K562 (cell line): Measurements from ENCODE around the gene SLA2. TPM values are rescaled to one million over a fixed set of nuclear protein-coding genes. Genes with fewer than 3 reads are reported as not detected.

Source experiments
- DPF2 ChIP-seq: fragments of 450-650 bp; IDR thresholded peaks from 2 replicates; pipeline ENCODE4 v1.6.1; 2016
- FOS ChIP-seq: IDR thresholded peaks from 3 replicates; pipeline ENCODE4 v1.6.1; 2011; ENCODE audit not compliant: insufficient read length; ENCODE audit errors: extremely low read depth
- NONO ChIP-seq, 2 experiments: fragments of 200-400 bp in 1 of 2; fragments of 450-650 bp in 1 of 2; formaldehyde crosslinking in 1 of 2; IDR thresholded peaks; 2 replicates each; pipeline ENCODE4 v1.6.1; 2017; ENCODE audit warnings: low read depth in 2 of 2, mild to moderate bottlenecking in 2 of 2, moderate library complexity in 2 of 2, low read length in 1 of 2
- NR4A1 ChIP-seq, 2 experiments: fragments of 250-450 bp in 1 of 2; fragments of 450-650 bp in 1 of 2; sonication (Bioruptor Pico) in 1 of 2; IDR thresholded peaks; 2 replicates each; pipeline versions ENCODE4 v1.4.0 to v1.6.1; 2016 to 2020; ENCODE audit warnings: mild to moderate bottlenecking in 2 of 2, missing compliant biosample characterization in 1 of 2, missing genetic modification characterization in 1 of 2, moderate library complexity in 1 of 2
- SMAD4 ChIP-seq: fragments of 250-450 bp; sonication (Bioruptor Pico); conservative IDR thresholded peaks from 2 replicates; pipeline ENCODE4 v1.8.0; 2021; ENCODE audit warnings: inconsistent platforms, mild to moderate bottlenecking, moderate library complexity
- TCF3 ChIP-seq: sonication (generic); formaldehyde crosslinking; IDR thresholded peaks from 2 replicates; pipeline ENCODE4 v1.4.0; 2020; ENCODE audit warnings: mild to moderate bottlenecking, missing genetic modification reagents
- ZNF253 ChIP-seq: fragments of 250-450 bp; sonication (Bioruptor Pico); conservative IDR thresholded peaks from 2 replicates; pipeline ENCODE4 v1.6.1; 2021; ENCODE audit warnings: mild to moderate bottlenecking
- polyA plus RNA-seq, 8 experiments: library from polyadenylated mRNA; depleted of rRNA in 4 of 8; stranded (reverse) in 5 of 8; unstranded in 3 of 8; fragments of >200 nt; fragmentation: Nextera tagmentation in 2 of 8; fragmentation: Illumina TruSeq in 1 of 8; extraction: Ambion mirVana in 2 of 8; extraction: Trizol in 1 of 8; gene quantifications; 2 replicates each; pipeline versions ENCODE4 v1.2.1 to v1.2.3, GENCODE V29; 2011 to 2014; ENCODE audit warnings: inconsistent platforms in 1 of 8, missing spikeins in 1 of 8
- total RNA-seq, 7 experiments: library from RNA; depleted of rRNA in 6 of 7; stranded (reverse); fragments of >200 nt in 6 of 7; fragmentation: Illumina TruSeq in 2 of 7; extraction: Trizol in 2 of 7; gene quantifications; 2 replicates each; pipeline versions ENCODE4 v1.2.1 to v1.2.3, GENCODE V29; 2011 to 2021; ENCODE audit warnings: low replicate concordance in 1 of 7
- TF ChIP-seq, protein P1 (sequence below): fragments of 450-650 bp; IDR thresholded peaks from 2 replicates; pipeline ENCODE4 v1.6.1; 2017; ENCODE audit warnings: antibody characterized with exemption, mild to moderate bottlenecking
- TF ChIP-seq, protein P2 (sequence below), 2 experiments: IDR thresholded peaks; 2 replicates each; pipeline ENCODE4 v1.6.1; 2012; ENCODE audit warnings: improper control_type of control experiment in 2 of 2, low read depth in 2 of 2, low read length in 2 of 2, borderline replicate concordance in 1 of 2

SLA2 gene
- total and polyA plus RNA-seq, 9 of the 15 experiments (the other 6 are each of a cell fraction or from before 2014, with no cell fraction given) = 0.07 TPM; not detected in 7

DNA sequence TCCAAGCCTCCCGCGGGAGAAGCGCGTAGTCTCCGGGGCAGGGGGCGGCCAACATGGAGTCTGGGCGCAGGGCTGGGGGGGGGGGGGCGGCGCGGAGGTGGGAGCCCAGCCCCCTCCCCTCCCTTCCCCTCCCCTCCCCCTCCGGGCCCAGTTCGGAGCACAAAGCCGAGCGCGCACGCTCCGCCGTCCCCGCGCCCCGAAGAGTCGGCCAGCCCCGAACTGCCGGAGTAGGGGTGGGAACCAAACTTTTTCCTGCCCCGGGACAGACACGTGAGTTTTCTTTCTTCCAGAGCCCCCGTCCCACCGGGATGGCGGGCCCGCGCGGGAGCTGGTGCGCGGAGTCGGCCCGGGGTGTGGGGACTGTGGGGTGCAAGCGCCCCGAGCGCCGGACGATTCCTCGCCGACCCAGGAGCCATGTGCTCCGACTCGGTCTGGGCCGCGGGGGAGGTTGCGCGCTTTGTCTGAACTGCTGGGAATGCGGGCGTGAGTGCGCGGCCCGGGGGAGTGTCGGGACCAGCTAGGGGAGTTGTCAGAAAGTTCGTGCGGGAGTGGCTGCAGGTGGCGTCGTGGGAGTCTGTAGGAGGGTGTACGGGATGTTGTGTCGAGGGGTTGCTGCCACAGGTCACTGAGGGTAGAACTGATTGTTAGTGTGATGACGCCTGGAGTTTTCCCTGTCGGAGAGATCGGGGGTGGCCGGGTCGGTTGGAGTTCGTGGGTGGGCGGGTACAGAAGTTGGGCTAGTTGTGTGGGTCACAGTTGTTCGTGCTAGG is 71.4 kb downstream of the SLA2 start (continued):
- no peak for TF ChIP-seq ZNF253 (CRISPR knock-in tag)
- no peak for TF ChIP-seq NR4A1 (CRISPR knock-in tag; IDR thresholded peaks at IDR 0.05)
- peak; percentile 49; the same call in 1 of the 2 replicates for TF ChIP-seq NR4A1 (tag; IDR thresholded peaks at IDR 0.05)
- no peak for TF ChIP-seq FOS
- TF ChIP-seq, protein P1, sequence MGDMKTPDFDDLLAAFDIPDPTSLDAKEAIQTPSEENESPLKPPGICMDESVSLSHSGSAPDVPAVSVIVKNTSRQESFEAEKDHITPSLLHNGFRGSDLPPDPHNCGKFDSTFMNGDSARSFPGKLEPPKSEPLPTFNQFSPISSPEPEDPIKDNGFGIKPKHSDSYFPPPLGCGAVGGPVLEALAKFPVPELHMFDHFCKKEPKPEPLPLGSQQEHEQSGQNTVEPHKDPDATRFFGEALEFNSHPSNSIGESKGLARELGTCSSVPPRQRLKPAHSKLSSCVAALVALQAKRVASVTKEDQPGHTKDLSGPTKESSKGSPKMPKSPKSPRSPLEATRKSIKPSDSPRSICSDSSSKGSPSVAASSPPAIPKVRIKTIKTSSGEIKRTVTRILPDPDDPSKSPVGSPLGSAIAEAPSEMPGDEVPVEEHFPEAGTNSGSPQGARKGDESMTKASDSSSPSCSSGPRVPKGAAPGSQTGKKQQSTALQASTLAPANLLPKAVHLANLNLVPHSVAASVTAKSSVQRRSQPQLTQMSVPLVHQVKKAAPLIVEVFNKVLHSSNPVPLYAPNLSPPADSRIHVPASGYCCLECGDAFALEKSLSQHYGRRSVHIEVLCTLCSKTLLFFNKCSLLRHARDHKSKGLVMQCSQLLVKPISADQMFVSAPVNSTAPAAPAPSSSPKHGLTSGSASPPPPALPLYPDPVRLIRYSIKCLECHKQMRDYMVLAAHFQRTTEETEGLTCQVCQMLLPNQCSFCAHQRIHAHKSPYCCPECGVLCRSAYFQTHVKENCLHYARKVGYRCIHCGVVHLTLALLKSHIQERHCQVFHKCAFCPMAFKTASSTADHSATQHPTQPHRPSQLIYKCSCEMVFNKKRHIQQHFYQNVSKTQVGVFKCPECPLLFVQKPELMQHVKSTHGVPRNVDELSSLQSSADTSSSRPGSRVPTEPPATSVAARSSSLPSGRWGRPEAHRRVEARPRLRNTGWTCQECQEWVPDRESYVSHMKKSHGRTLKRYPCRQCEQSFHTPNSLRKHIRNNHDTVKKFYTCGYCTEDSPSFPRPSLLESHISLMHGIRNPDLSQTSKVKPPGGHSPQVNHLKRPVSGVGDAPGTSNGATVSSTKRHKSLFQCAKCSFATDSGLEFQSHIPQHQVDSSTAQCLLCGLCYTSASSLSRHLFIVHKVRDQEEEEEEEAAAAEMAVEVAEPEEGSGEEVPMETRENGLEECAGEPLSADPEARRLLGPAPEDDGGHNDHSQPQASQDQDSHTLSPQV = peak; percentile 89
- TF ChIP-seq, protein P2, sequence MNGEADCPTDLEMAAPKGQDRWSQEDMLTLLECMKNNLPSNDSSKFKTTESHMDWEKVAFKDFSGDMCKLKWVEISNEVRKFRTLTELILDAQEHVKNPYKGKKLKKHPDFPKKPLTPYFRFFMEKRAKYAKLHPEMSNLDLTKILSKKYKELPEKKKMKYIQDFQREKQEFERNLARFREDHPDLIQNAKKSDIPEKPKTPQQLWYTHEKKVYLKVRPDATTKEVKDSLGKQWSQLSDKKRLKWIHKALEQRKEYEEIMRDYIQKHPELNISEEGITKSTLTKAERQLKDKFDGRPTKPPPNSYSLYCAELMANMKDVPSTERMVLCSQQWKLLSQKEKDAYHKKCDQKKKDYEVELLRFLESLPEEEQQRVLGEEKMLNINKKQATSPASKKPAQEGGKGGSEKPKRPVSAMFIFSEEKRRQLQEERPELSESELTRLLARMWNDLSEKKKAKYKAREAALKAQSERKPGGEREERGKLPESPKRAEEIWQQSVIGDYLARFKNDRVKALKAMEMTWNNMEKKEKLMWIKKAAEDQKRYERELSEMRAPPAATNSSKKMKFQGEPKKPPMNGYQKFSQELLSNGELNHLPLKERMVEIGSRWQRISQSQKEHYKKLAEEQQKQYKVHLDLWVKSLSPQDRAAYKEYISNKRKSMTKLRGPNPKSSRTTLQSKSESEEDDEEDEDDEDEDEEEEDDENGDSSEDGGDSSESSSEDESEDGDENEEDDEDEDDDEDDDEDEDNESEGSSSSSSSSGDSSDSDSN (IDR thresholded peaks at IDR 0.05; ENCODE audit: borderline replicate concordance in 1 of 2, low read depth in 2 of 2, low read length in 2 of 2) = peak in 1 of 2 experiments; percentile 75; a peak in 1 of 4 replicates
- TF ChIP-seq DPF2 = peak; percentile 41; the same call in 1 of the 2 replicates
- TF ChIP-seq NONO (IDR thresholded peaks at IDR 0.05; ENCODE audit: low read depth in 2 of 2, low read length in 1 of 2) = peak in 1 of 2 experiments; percentile 36; a peak in 1 of 4 replicates
- TF ChIP-seq SMAD4 = peak; percentile 75
- no peak for TF ChIP-seq TCF3 (CRISPR knock-in tag)
